Measurements from ENCODE around the gene DUSP8.

DNA sequence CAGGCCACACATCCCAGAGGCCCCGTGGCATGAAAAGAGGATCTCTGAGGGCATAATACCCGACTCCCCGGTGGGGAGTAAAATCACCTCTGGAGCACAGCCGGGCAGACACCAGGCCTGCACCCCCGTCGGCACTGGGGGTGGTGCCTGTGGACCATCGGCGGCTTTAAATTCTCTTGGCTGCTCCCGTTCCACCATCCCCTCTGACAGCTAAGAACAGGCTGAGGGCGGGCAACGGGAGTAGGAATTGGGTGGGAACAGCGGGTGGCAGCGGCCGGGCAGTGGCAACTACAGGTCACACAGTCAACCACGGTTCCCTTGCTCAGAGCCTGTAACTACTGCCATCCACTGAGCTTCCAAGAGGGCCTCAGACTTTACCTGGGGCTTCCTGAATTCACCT is 45.3 kb downstream of the DUSP8 start:
- TF ChIP-seq EP300 (IDR thresholded peaks at IDR 0.05): no peak
- TF ChIP-seq, protein P1, sequence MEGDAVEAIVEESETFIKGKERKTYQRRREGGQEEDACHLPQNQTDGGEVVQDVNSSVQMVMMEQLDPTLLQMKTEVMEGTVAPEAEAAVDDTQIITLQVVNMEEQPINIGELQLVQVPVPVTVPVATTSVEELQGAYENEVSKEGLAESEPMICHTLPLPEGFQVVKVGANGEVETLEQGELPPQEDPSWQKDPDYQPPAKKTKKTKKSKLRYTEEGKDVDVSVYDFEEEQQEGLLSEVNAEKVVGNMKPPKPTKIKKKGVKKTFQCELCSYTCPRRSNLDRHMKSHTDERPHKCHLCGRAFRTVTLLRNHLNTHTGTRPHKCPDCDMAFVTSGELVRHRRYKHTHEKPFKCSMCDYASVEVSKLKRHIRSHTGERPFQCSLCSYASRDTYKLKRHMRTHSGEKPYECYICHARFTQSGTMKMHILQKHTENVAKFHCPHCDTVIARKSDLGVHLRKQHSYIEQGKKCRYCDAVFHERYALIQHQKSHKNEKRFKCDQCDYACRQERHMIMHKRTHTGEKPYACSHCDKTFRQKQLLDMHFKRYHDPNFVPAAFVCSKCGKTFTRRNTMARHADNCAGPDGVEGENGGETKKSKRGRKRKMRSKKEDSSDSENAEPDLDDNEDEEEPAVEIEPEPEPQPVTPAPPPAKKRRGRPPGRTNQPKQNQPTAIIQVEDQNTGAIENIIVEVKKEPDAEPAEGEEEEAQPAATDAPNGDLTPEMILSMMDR (IDR thresholded peaks at IDR 0.05): no peak

Measured in sigmoid colon (tissue), 4 donors.